Neural cell (in vitro differentiated cells): ENCODE measurements around the gene BMP2K. TPM values are rescaled to one million over a fixed set of nuclear protein-coding genes. Genes with fewer than 3 reads are reported as not detected.

Experiments used
- H2AFZ ChIP-seq: fragments of 200-600, 300-800 bp; sonication (generic), shearing (Covaris generic); 2 replicates; pipeline ENCODE4 v1.6.0; 2014; ENCODE audit warnings: low read depth, mild to moderate bottlenecking, antibody characterized with exemption, low read length, moderate library complexity
- H3F3A ChIP-seq: fragments of 200-600 bp; shearing (Covaris generic); 2 replicates; pipeline ENCODE4 v1.6.1; 2016; ENCODE audit warnings: mild to moderate bottlenecking, moderate library complexity, mixed read lengths, antibody characterized with exemption, low read length; ENCODE audit not compliant: insufficient read depth, poor library complexity, severe bottlenecking
- H3K27ac ChIP-seq: fragments of 200-600, 300-800 bp; sonication (generic), shearing (Covaris generic); 2 replicates; pipeline ENCODE4 v1.5.1; 2014; ENCODE audit warnings: mild to moderate bottlenecking, low read length, moderate library complexity
- H3K27me3 ChIP-seq: fragments of 300-800, 200-600 bp; sonication (generic), shearing (Covaris generic); 2 replicates; pipeline ENCODE4 v1.6.0; 2014; ENCODE audit warnings: mild to moderate bottlenecking, low read depth, low read length, moderate library complexity; ENCODE audit not compliant: insufficient read depth
- H3K36me3 ChIP-seq: fragments of 300-800, 200-600 bp; sonication (generic), shearing (Covaris generic); 2 replicates; pipeline ENCODE4 v1.5.1; 2014; ENCODE audit warnings: mild to moderate bottlenecking, antibody characterized with exemption, low read length, moderate library complexity; ENCODE audit not compliant: insufficient read depth
- H3K4me2 ChIP-seq: fragments of 300-800, 200-600 bp; sonication (generic), shearing (Covaris generic); 2 replicates; pipeline ENCODE4 v1.6.0; 2014; ENCODE audit warnings: mild to moderate bottlenecking, low read length
- H3K4me3 ChIP-seq: fragments of 300-800, 200-600 bp; sonication (generic), shearing (Covaris generic); 2 replicates; pipeline ENCODE4 v1.5.1; 2014; ENCODE audit warnings: mild to moderate bottlenecking, low read length, moderate library complexity
- H3K79me2 ChIP-seq: fragments of 200-600 bp; shearing (Covaris generic); replicated peaks from 2 replicates; pipeline ENCODE4 v1.6.0; 2014; ENCODE audit warnings: mild to moderate bottlenecking, low read length, moderate library complexity; ENCODE audit not compliant: insufficient read depth
- H3K9ac ChIP-seq: fragments of 300-800, 200-600 bp; sonication (generic), shearing (Covaris generic); 2 replicates; pipeline ENCODE4 v1.6.1; 2016; ENCODE audit warnings: mild to moderate bottlenecking, low read length, mixed read lengths
- H3K9me2 ChIP-seq: fragments of 200-600 bp; shearing (Covaris generic); 2 replicates; pipeline ENCODE4 v1.6.1; 2016; ENCODE audit warnings: mild to moderate bottlenecking, low read length, mixed read lengths; ENCODE audit not compliant: insufficient read depth
- H3K9me3 ChIP-seq: fragments of 200-600, 300-800 bp; sonication (generic), shearing (Covaris generic); 2 replicates; pipeline ENCODE4 v1.6.1; 2016; ENCODE audit warnings: mild to moderate bottlenecking, mixed run types, low read length, moderate library complexity, mixed read lengths
- H4K20me1 ChIP-seq: fragments of 200-600 bp; shearing (Covaris generic); 2 replicates; pipeline ENCODE4 v1.6.1; 2016; ENCODE audit warnings: mild to moderate bottlenecking, mixed run types; ENCODE audit not compliant: insufficient read depth
- EP300 ChIP-seq: fragments of 450-650 bp; conservative IDR thresholded peaks from 2 replicates; pipeline ENCODE4 v1.6.1; 2014; ENCODE audit warnings: antibody characterized with exemption, mild to moderate bottlenecking, moderate library complexity; ENCODE audit not compliant: poor library complexity, severe bottlenecking
- EZH2 ChIP-seq: fragments of 200-600, 300-800 bp; shearing (Covaris generic), sonication (generic); IDR thresholded peaks from 2 replicates; pipeline ENCODE4 v1.6.1; 2014; ENCODE audit warnings: antibody characterized with exemption, low read length, borderline replicate concordance, mild to moderate bottlenecking; ENCODE audit not compliant: insufficient read depth, poor library complexity, severe bottlenecking
- MXI1 ChIP-seq: fragments of 450-650 bp; conservative IDR thresholded peaks from 2 replicates; pipeline ENCODE4 v1.6.1; 2014; ENCODE audit warnings: antibody characterized with exemption, mild to moderate bottlenecking; ENCODE audit not compliant: poor library complexity, severe bottlenecking
- POLR2AphosphoS5 ChIP-seq: IDR thresholded peaks from 2 replicates; pipeline ENCODE4 v1.6.1; 2012
- RAD21 ChIP-seq: fragments of 450-650 bp; conservative IDR thresholded peaks from 2 replicates; pipeline ENCODE4 v1.6.1; 2014; ENCODE audit warnings: antibody characterized with exemption, mild to moderate bottlenecking, moderate library complexity
- REST ChIP-seq: IDR thresholded peaks from 2 replicates; pipeline ENCODE4 v1.6.1; 2012; ENCODE audit warnings: borderline replicate concordance
- SMC3 ChIP-seq: fragments of 450-650 bp; conservative IDR thresholded peaks from 2 replicates; pipeline ENCODE4 v1.6.1; 2014; ENCODE audit warnings: antibody characterized with exemption, mild to moderate bottlenecking, moderate library complexity; ENCODE audit not compliant: poor library complexity
- TAF1 ChIP-seq: IDR thresholded peaks from 2 replicates; pipeline ENCODE4 v1.6.1; 2012; ENCODE audit warnings: low read depth
- polyA plus RNA-seq: library from polyadenylated mRNA; depleted of rRNA; stranded (reverse); fragments of >200 nt; gene quantifications from 2 replicates; pipeline ENCODE4 v1.2.3, GENCODE V29; 2014

The BMP2K gene
- polyA plus RNA-seq, 1 donor from 2014 or later = 14.7 TPM

DNA sequence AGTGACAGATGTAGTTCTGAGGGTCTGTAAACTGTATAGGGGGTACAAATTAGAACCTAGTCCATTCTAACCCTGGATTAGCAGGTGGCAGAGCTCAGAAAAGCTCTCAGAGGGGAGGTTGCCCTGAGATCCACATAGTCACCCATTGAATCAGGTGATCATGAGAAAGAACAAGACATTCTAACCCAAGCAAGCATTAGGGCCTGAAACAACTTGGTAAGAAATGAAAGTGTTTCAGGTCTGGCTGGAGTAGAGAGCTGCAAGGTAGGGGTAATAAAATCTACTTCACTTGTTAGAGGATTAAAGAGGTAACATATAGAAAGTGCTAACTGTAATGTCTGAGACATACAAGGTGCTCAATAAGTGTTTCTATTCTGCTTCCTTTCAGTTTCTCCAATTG lies 8.8 kb upstream of the BMP2K start:
- H3K9me2 ChIP-seq = no peaks in the 10 kb centered on the region
- H3K27me3 ChIP-seq = no peaks in the 10 kb centered on the region
- no peaks in the 10 kb centered on the region for H3K79me2 ChIP-seq
- no peaks in the 10 kb centered on the region for H3K9me3 ChIP-seq
- TF ChIP-seq SMC3 (no peak), REST (no peak), TAF1 (no peak), EZH2 (no peak), POLR2AphosphoS5 (no peak), RAD21 (no peak), EP300 (no peak), MXI1 (no peak)
- no peaks in the 10 kb centered on the region for H4K20me1 ChIP-seq
- no peaks in the 10 kb centered on the region for H3F3A ChIP-seq
- no peak overlapping the region for H3K4me2 ChIP-seq
- no peak overlapping the region for H2AFZ ChIP-seq
- H3K27ac ChIP-seq = no peak overlapping the region
- no peaks in the 10 kb centered on the region for H3K36me3 ChIP-seq
- no peak overlapping the region for H3K4me3 ChIP-seq
- H3K9ac ChIP-seq = no peak overlapping the region

GRCh38 chr4:78768452-78769180 lies 7.5 kb upstream of the BMP2K start:
- H2AFZ ChIP-seq = no peak overlapping the region
- no peaks in the 10 kb centered on the region for H3K79me2 ChIP-seq
- H3K27ac ChIP-seq = no peak overlapping the region
- H3K9me2 ChIP-seq = no peaks in the 10 kb centered on the region
- H3K4me3 ChIP-seq = no peak overlapping the region
- H3K4me2 ChIP-seq = no peak overlapping the region
- H3K27me3 ChIP-seq = no peaks in the 10 kb centered on the region
- H3F3A ChIP-seq = no peaks in the 10 kb centered on the region
- H3K36me3 ChIP-seq = no peaks in the 10 kb centered on the region
- no peaks in the 10 kb centered on the region for H4K20me1 ChIP-seq
- no peaks in the 10 kb centered on the region for H3K9me3 ChIP-seq
- no peak for TF ChIP-seq MXI1
- no peak overlapping the region for H3K9ac ChIP-seq

GRCh38 chr4:78770091-78770642 lies 6.0 kb upstream of the BMP2K start:
- H3K9ac ChIP-seq = no peak overlapping the region
- H3K27me3 ChIP-seq = no peaks in the 10 kb centered on the region
- no peaks in the 10 kb centered on the region for H3K36me3 ChIP-seq
- no peak for TF ChIP-seq TAF1
- TF ChIP-seq POLR2AphosphoS5 = no peak
- no peak for TF ChIP-seq RAD21
- no peak for TF ChIP-seq EZH2
- TF ChIP-seq MXI1 = no peak
- no peak for TF ChIP-seq REST
- no peak for TF ChIP-seq SMC3
- no peak overlapping the region for H3K4me3 ChIP-seq
- H3K9me3 ChIP-seq = no peaks in the 10 kb centered on the region
- H2AFZ ChIP-seq = no peak overlapping the region
- H3F3A ChIP-seq = no peaks in the 10 kb centered on the region
- H3K4me2 ChIP-seq = no peak overlapping the region
- H3K27ac ChIP-seq = no peak overlapping the region
- H3K9me2 ChIP-seq = no peaks in the 10 kb centered on the region
- H4K20me1 ChIP-seq = no peaks in the 10 kb centered on the region
- H3K79me2 ChIP-seq = no peaks in the 10 kb centered on the region
